Small intestine (tissue), 16 donors: ENCODE measurements around the gene RAD21L1. TPM values are rescaled to one million over a fixed set of nuclear protein-coding genes. Genes with fewer than 3 reads are reported as not detected.
A peak's percentile ranks its signal among the peaks of the same experiment; 100 is the strongest.

Experiments used
- DNase-seq, 2 donors: peaks; one replicate each; pipeline versions ENCODE4 v3.0.0 to v3.0.0-alpha.2; 2013
- FAIRE-seq: peaks from 2 replicates; lab custom pipeline; 2012; peaks lifted over from hg19 to GRCh38; lab: Jason Lieb, UNC
- H3K27ac ChIP-seq, 3 donors: one replicate each; pipeline ENCODE4 v1.5.1; 2013; ENCODE audit warnings: low read length in 2 of 3, mild to moderate bottlenecking in 2 of 3, control low read depth in 1 of 3, inconsistent platforms in 1 of 3, low read depth in 1 of 3, moderate library complexity in 1 of 3
- H3K27me3 ChIP-seq, 3 donors: one replicate each; pipeline ENCODE4 v1.6.1; 2013; ENCODE audit warnings: low read length in 3 of 3, inconsistent platforms in 1 of 3; ENCODE audit not compliant: control insufficient read depth in 3 of 3, insufficient read depth in 3 of 3
- H3K36me3 ChIP-seq, 3 donors: one replicate each; pipeline ENCODE4 v1.6.1; 2013; ENCODE audit warnings: low read length in 3 of 3, inconsistent platforms in 1 of 3, low read depth in 1 of 3, mild to moderate bottlenecking in 1 of 3, moderate library complexity in 1 of 3; ENCODE audit not compliant: control insufficient read depth in 3 of 3, insufficient read depth in 2 of 3
- H3K4me1 ChIP-seq, 3 donors: one replicate each; pipeline ENCODE4 v1.6.1; 2013; ENCODE audit warnings: low read length in 2 of 3, inconsistent platforms in 1 of 3, low read depth in 1 of 3, mild to moderate bottlenecking in 1 of 3, moderate library complexity in 1 of 3; ENCODE audit not compliant: control insufficient read depth in 3 of 3, insufficient read depth in 2 of 3
- H3K4me3 ChIP-seq, 3 donors: one replicate each; pipeline ENCODE4 v1.5.1; 2013; ENCODE audit warnings: low read length in 3 of 3, control low read depth in 1 of 3, inconsistent platforms in 1 of 3, low read depth in 1 of 3, mild to moderate bottlenecking in 1 of 3, moderate library complexity in 1 of 3
- H3K9me3 ChIP-seq, 2 donors: one replicate each; pipeline ENCODE4 v1.6.1; 2013; ENCODE audit warnings: low read depth in 1 of 2, low read length in 1 of 2; ENCODE audit not compliant: control insufficient read depth in 2 of 2, insufficient read depth in 1 of 2
- WGBS, 3 donors: extraction: QIAGEN DNeasy Blood & Tissue Kit; methylation state at CpG; one replicate each; pipeline ENCODE4 v1.1.7; 2013; 5-methylcytosine and 5-hydroxymethylcytosine counted together
- long read RNA-seq, 10 donors: transcript quantifications; one replicate each; lab custom pipeline, GENCODE V29; 2026
- polyA plus RNA-seq, 4 donors: library from polyadenylated mRNA; stranded (reverse) in 3 of 4; unstranded in 1 of 4; fragments of 200-250 nt in 3 of 4; fragments of 120-200 nt in 1 of 4; gene quantifications; one replicate each; pipeline versions ENCODE4 v1.2.1 to v1.2.3, GENCODE V29; 2013
- donor health status: healthy with polysubstance abuse.
- donor health status: control.
- donor health status: control.
- donor health status: Bipolar disorder and iron deficiency.
- donor health status: healthy.

The RAD21L1 gene
- not detected for polyA plus RNA-seq
- long read RNA-seq, donor 1: 0 reads
- long read RNA-seq, donor 2: 0 reads
- long read RNA-seq, donor 3: 0 reads
- long read RNA-seq, donor 4: 0 reads
- long read RNA-seq, donor 5: 0 reads
- long read RNA-seq, donor 6: 0 reads
- long read RNA-seq, donor 7: 0 reads
- long read RNA-seq, donor 8: 0 reads
- long read RNA-seq, donor 9: 0 reads
- long read RNA-seq, donor 10: 0 reads

DNA sequence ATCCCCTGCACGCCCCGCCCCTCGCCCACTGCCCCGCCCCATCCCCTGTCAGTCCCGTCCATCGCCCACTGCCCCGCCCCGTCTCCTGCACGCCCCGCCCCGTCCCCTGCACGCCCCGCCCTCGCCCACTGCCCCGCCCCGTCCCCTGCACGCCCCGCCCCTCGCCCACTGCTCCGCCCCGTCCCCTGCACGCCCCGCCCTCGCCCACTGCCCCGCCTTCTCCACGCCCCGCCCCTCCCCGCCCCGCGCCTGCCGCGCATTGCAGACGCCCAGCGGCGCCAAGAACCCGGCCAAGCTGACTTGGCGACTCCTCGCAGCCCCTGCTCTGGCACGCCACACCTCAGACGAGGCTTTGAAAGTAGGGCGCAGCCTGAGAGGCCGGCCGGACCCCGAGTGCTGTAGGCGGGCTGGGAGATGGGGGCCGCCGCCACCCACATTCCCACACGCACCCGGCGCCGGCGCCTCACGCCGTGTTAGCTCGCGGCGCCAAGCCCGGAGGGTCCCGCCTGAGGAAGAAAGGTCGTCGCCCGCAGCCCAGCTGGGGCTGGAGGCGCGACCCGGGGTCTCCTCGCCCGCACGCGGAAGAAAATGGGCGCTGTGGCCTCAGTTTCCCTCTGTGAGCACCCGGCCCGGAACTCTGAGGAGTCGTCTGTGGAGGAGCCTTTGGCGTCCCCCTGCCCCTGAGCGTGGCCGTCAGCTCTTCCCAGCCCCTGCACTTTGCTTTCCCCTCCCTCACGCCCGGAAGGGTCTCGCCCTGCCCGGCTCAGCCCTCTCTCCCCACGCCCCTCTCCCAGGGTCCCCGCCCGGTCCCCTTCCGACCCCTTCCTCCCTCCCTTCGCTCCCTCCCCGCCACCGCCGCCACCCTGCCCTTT, at the start of gene RAD21L1:
Gene RAD21L1 (plus strand): TSS at position 262 of the 872 bp plus-strand sequence. CDS start 2,410 bp downstream, outside the sequence.
- Histone ChIP-seq H3K36me3 (no peaks in the 10 kb centered on the region), H3K4me3 (peak within 1 kb of the TSS; percentile 36 to 57 (median 45)), H3K4me1 (peaks cover 0 to 7% (median 3%) of the 10 kb centered on the region in 3 donors), H3K9me3 (no peaks in the 10 kb centered on the region), H3K27ac (peak within 1 kb of the TSS in 2 of 3 donors; percentile 9 to 31), H3K27me3 (peaks cover 0 to 20% (median 1%) of the 10 kb centered on the region in 3 donors)
- DNase-seq: peak; percentile 75 to 81
- 0 to 1% (median 1%) methylated on average over 42 to 88 of the region's 88 CpGs for WGBS, 3 donors
- no peak for FAIRE-seq

GRCh38 chr20:1177680-1178079, 48.2 kb upstream of the RAD21L1 start:
- Histone ChIP-seq H3K27me3 (no peaks in the 10 kb centered on the region), H3K4me1 (no peaks in the 10 kb centered on the region), H3K27ac (no peak overlapping the region), H3K4me3 (no peak overlapping the region), H3K36me3 (peaks cover 2 to 53% (median 3%) of the 10 kb centered on the region in 3 donors), H3K9me3 (no peaks in the 10 kb centered on the region)
- WGBS, 3 donors: 82 to 88% (median 83%) methylated on average over 5 of the region's 5 CpGs
- FAIRE-seq: no peak
- peak; percentile 11 to 37 for DNase-seq

DNA sequence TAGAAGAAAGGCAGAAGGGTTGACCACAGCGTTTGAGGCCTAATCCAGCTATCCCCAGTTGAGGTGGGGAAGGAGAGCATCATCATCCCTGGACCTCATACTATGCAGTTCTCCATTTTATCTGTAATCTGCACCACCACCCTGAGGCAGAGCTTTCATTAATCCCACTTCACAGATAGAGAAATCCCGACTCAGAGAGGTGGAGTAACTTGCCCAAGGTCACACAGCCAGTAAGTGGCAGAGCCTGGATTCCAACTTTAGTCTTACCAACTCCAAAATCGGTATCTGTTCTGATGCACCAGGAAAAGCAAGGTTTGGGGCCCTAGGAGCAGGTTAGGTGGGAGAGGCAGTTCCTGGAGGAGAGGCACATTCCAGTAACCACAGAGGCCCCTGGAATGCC, 47.7 kb upstream of the RAD21L1 start:
- peaks cover 0 to 48% (median 3%) of the 10 kb centered on the region in 3 donors for H3K36me3 ChIP-seq
- DNase-seq: no peak
- FAIRE-seq: no peak

GRCh38 chr20:1178623-1179022, 47.2 kb upstream of the RAD21L1 start:
- 91 to 97% (median 93%) methylated on average over 3 of the region's 3 CpGs for WGBS, 3 donors
- H3K27me3 ChIP-seq: no peaks in the 10 kb centered on the region
- peaks cover 0 to 44% (median 3%) of the 10 kb centered on the region in 3 donors for H3K36me3 ChIP-seq
- DNase-seq (no peak), FAIRE-seq (no peak)
- H3K4me3 ChIP-seq: no peak overlapping the region
- no peaks in the 10 kb centered on the region for H3K9me3 ChIP-seq
- no peaks in the 10 kb centered on the region for H3K4me1 ChIP-seq
- no peak overlapping the region for H3K27ac ChIP-seq

More for the DNA sequence above, 47.7 kb upstream of the RAD21L1 start:
- no peaks in the 10 kb centered on the region for H3K4me1 ChIP-seq
- no peak overlapping the region for H3K27ac ChIP-seq
- no peaks in the 10 kb centered on the region for H3K9me3 ChIP-seq
- WGBS, 3 donors: 84 to 92% (median 87%) methylated on average over 3 of the region's 3 CpGs
- no peak overlapping the region for H3K4me3 ChIP-seq
- H3K27me3 ChIP-seq: no peaks in the 10 kb centered on the region

GRCh38 chr20:1180949-1181348, 44.9 kb upstream of the RAD21L1 start:
- Histone ChIP-seq H3K9me3 (no peaks in the 10 kb centered on the region), H3K36me3 (peaks cover 0 to 30% (median 2%) of the 10 kb centered on the region in 3 donors), H3K4me3 (no peak overlapping the region), H3K27me3 (peaks cover 0 to 8% (median 0%) of the 10 kb centered on the region in 3 donors), H3K27ac (no peak overlapping the region), H3K4me1 (peaks cover 0 to 2% (median 1%) of the 10 kb centered on the region in 3 donors)
- 94% methylated on average over 27 of the region's 27 CpGs for WGBS, 3 donors
- no peak for FAIRE-seq
- no peak for DNase-seq

GRCh38 chr20:1182106-1182505, 43.7 kb upstream of the RAD21L1 start:
- no peak overlapping the region for H3K27ac ChIP-seq
- DNase-seq: no peak
- WGBS, 3 donors: 57 to 74% (median 68%) methylated on average over 4 of the region's 4 CpGs
- no peaks in the 10 kb centered on the region for H3K9me3 ChIP-seq
- H3K36me3 ChIP-seq: peaks cover 0 to 23% (median 0%) of the 10 kb centered on the region in 3 donors
- peaks cover 3 to 13% (median 3%) of the 10 kb centered on the region in 3 donors for H3K4me1 ChIP-seq
- peaks cover 0 to 8% (median 0%) of the 10 kb centered on the region in 3 donors for H3K27me3 ChIP-seq
- FAIRE-seq: no peak
- H3K4me3 ChIP-seq: no peak overlapping the region

- 74 to 80% (median 78%) methylated on average over 6 of the region's 6 CpGs for WGBS, 3 donors
- no peak overlapping the region for H3K4me3 ChIP-seq
- FAIRE-seq: no peak
- DNase-seq: no peak
- no peaks in the 10 kb centered on the region for H3K9me3 ChIP-seq
- peaks cover 0 to 8% (median 0%) of the 10 kb centered on the region in 3 donors for H3K27me3 ChIP-seq
- no peak overlapping the region for H3K27ac ChIP-seq
- peaks cover 3 to 23% (median 3%) of the 10 kb centered on the region in 3 donors for H3K4me1 ChIP-seq
- H3K36me3 ChIP-seq: peaks cover 0 to 20% (median 0%) of the 10 kb centered on the region in 3 donors
Measured at GRCh38 chr20:1183153-1183552, 42.7 kb upstream of the RAD21L1 start.

DNA sequence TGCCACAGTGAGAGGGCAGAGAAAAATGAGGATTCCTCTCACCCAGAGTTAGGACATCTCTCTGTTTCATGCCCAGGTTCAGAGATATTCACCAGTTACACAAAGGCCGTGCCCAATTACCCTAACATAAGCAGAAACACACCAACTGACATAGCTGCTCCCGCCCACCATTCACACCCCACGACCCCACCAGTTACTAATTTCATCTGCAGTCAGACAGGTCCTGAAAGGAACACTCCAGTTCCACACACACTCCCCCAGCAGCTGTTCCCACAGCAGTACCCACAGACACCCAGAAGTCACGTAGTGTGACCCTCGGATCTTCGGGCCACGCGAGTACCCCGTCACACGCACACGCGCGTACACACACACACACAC, 41.6 kb upstream of the RAD21L1 start:
- H3K4me1 ChIP-seq: peaks cover 3 to 27% (median 3%) of the 10 kb centered on the region in 3 donors
- peak overlapping the region in 2 of 3 donors; percentile 53 to 62 for H3K4me3 ChIP-seq
- H3K27me3 ChIP-seq: peaks cover 0 to 8% (median 0%) of the 10 kb centered on the region in 3 donors
- no peak overlapping the region for H3K27ac ChIP-seq
- H3K36me3 ChIP-seq: peaks cover 0 to 20% (median 0%) of the 10 kb centered on the region in 3 donors
- no peak for FAIRE-seq
- WGBS, 3 donors: 9 to 26% (median 25%) methylated on average over 11 to 13 of the region's 13 CpGs
- no peak for DNase-seq
- H3K9me3 ChIP-seq: peaks cover 0 to 3% of the 10 kb centered on the region in 2 donors
